OCI-LY3 (cell line): ENCODE measurements around the gene FLYWCH1.

Source experiments
- H2AFZ ChIP-seq: fragments of 200-600, 300-600 bp; shearing (Covaris generic); 2 replicates; pipeline ENCODE4 v1.6.0; 2014; ENCODE audit warnings: antibody characterized with exemption, low read depth, low read length
- H3K27ac ChIP-seq: fragments of 200-600, 300-600 bp; sonication (generic); 2 replicates; pipeline ENCODE4 v1.5.1; 2014; ENCODE audit warnings: mild to moderate bottlenecking, low read length, moderate library complexity, mixed read lengths
- H3K27me3 ChIP-seq: fragments of 200-600, 300-600 bp; sonication (generic); 2 replicates; pipeline ENCODE4 v1.6.1; 2014; ENCODE audit warnings: low read depth, low read length, mixed read lengths
- H3K36me3 ChIP-seq: fragments of 200-600, 300-600 bp; sonication (generic); replicated peaks from 2 replicates; pipeline ENCODE3; 2014; ENCODE audit warnings: low read depth, low read length, mixed read lengths
- H3K4me1 ChIP-seq: fragments of 300-600, 200-600 bp; sonication (generic); 2 replicates; pipeline ENCODE4 v1.6.1; 2014; ENCODE audit warnings: low read length, mixed read lengths
- H3K4me2 ChIP-seq: fragments of 200-600, 300-600 bp; sonication (generic); 2 replicates; pipeline ENCODE4 v1.6.1; 2014; ENCODE audit warnings: low read length, mixed read lengths
- H3K4me3 ChIP-seq: fragments of 300-600, 200-600 bp; sonication (generic); 2 replicates; pipeline ENCODE4 v1.5.1; 2014; ENCODE audit warnings: antibody characterized with exemption, mild to moderate bottlenecking, low read length, moderate library complexity
- H3K79me2 ChIP-seq: fragments of 300-600, 200-600 bp; shearing (Covaris generic); 2 replicates; pipeline ENCODE4 v1.6.1; 2014; ENCODE audit warnings: mild to moderate bottlenecking, low read length, mixed read lengths
- H3K9ac ChIP-seq: fragments of 300-600, 200-600 bp; shearing (Covaris generic); 2 replicates; pipeline ENCODE4 v1.6.0; 2014; ENCODE audit warnings: mild to moderate bottlenecking, low read length, moderate library complexity
- H3K9me3 ChIP-seq: fragments of 200-600, 300-600 bp; shearing (Covaris generic); 2 replicates; pipeline ENCODE4 v1.6.1; 2014; ENCODE audit warnings: low read length, mixed read lengths; ENCODE audit not compliant: insufficient read depth
- H4K20me1 ChIP-seq: fragments of 200-600, 300-600 bp; sonication (generic); 2 replicates; pipeline ENCODE4 v1.6.1; 2016; ENCODE audit warnings: low read length, mixed read lengths; ENCODE audit not compliant: insufficient read depth
- EZH2phosphoT487 ChIP-seq: fragments of 200-600 bp; shearing (Covaris generic); IDR thresholded peaks from 2 replicates; pipeline ENCODE4 v1.6.1; 2018; ENCODE audit warnings: antibody characterized with exemption, mixed run types, low read depth
- TF ChIP-seq, protein P1 (sequence below): fragments of 200-600, 300-600 bp; sonication (generic); IDR thresholded peaks from 2 replicates; pipeline ENCODE4 v1.5.1; 2014; ENCODE audit warnings: antibody characterized with exemption, low read length, low read depth

Gene FLYWCH1

DNA sequence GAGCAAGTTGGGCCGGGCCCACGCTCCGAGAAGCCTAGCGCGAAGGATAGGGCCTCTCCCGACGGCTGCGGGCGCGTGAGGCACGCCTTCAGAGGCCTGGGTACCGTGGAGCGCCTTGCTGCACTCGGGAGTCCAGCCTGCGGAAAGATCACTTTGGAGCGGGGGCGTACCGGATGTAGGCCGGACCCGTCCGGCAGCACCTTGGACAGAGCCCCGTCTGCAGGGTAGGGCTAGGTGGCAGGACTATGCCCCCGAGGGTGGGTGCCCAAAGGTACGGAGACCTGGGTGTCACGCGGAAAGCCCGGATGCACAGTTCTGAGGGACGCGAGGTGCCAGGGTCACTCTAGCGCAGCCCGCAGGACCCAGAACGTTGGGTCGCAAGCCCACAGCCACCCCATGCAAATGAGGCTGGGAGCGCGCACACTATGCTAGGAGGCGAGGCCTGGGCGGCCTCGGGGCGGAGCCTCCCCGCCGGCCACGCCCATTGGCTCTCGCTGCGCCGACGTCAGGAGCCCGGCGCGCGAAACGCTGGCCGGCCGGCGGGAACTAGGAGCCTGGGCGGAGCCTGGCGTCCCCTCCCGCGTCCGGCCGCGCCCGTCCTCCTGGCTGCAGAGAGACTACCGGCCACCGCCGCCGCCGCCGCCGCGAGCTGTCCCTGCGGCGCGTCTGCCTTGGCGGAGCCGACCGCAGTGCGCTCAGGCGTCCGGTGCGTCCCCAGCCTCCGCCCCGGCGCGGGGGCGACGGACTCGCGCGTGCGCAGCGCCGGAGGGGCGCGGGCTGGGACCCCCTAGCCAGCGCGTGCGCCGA is 57.2 kb downstream of the FLYWCH1 start, which contains the start of gene PAQR4:
PAQR4 (plus strand) TSS at position 611 of the 807 bp plus-strand sequence. CDS start 327 bp downstream, outside the sequence.
- Histone ChIP-seq H3K79me2 (peaks cover 42% of the 10 kb centered on the region), H2AFZ (no peak within 1 kb of the TSS), H3K4me1 (peaks cover 26% of the 10 kb centered on the region), H3K27ac (peak within 1 kb of the TSS; percentile 91), H3K9me3 (no peaks in the 10 kb centered on the region), H3K4me3 (peak within 1 kb of the TSS; percentile 97), H3K27me3 (no peaks in the 10 kb centered on the region), H3K4me2 (peak within 1 kb of the TSS; percentile 85), H4K20me1 (peaks cover 36% of the 10 kb centered on the region), H3K36me3 (peaks cover 22% of the 10 kb centered on the region), H3K9ac (peak within 1 kb of the TSS; percentile 87)
- TF ChIP-seq EZH2phosphoT487 = no peak

DNA sequence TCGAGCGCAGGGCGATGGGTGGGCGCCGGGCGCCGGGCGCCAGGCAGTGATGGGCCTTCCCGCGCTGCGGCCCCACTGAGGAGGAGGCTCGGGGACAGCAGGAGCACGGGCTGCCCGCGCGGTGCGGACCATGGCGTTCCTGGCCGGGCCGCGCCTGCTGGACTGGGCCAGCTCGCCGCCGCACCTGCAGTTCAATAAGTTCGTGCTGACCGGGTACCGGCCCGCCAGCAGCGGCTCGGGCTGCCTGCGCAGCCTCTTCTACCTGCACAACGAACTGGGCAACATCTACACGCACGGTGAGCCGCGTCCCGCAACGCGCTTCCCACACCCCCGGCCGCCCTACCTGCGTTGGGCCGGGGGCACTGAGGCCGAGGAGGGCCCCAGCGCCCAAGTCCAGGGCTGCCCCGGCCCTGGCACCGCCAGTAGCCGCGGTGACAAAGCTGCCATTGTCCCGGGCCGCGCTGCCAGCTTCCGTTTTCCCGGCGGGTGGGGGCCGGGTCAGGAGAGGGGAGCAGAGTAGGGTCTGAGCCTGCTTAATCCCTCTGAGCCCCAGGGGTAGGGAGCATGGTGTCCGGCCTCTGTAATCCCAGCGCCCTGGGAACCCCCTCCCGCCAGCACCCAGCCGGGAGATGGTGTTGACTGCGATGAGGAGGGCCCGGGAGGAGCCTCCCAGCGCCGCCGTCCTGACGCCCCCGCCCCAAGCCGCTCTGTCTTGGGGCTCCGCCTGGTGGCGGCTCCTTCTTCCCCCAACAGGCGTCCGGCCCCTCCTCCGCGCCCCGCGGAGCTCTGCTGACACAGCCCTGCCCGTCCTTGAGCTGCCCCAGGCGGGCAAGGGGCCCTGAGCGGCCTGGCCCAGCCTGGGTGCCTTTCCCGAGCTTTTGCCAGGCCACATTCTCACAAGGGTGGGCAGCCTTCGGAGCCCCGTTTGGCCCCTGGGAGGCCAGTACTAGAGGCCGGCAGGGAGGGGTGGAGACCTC is 58.1 kb downstream of the FLYWCH1 start:
- H4K20me1 ChIP-seq = peaks cover 36% of the 10 kb centered on the region
- H2AFZ ChIP-seq = no peak overlapping the region
- H3K9ac ChIP-seq = peak overlapping the region; percentile 87
- H3K27me3 ChIP-seq = no peaks in the 10 kb centered on the region
- peak overlapping the region; percentile 91 for H3K27ac ChIP-seq
- H3K9me3 ChIP-seq = no peaks in the 10 kb centered on the region
- H3K4me2 ChIP-seq = peak overlapping the region; percentile 79
- peak overlapping the region; percentile 97 for H3K4me3 ChIP-seq
- peaks cover 31% of the 10 kb centered on the region for H3K36me3 ChIP-seq
- H3K79me2 ChIP-seq = peaks cover 34% of the 10 kb centered on the region
- TF ChIP-seq, protein P1, sequence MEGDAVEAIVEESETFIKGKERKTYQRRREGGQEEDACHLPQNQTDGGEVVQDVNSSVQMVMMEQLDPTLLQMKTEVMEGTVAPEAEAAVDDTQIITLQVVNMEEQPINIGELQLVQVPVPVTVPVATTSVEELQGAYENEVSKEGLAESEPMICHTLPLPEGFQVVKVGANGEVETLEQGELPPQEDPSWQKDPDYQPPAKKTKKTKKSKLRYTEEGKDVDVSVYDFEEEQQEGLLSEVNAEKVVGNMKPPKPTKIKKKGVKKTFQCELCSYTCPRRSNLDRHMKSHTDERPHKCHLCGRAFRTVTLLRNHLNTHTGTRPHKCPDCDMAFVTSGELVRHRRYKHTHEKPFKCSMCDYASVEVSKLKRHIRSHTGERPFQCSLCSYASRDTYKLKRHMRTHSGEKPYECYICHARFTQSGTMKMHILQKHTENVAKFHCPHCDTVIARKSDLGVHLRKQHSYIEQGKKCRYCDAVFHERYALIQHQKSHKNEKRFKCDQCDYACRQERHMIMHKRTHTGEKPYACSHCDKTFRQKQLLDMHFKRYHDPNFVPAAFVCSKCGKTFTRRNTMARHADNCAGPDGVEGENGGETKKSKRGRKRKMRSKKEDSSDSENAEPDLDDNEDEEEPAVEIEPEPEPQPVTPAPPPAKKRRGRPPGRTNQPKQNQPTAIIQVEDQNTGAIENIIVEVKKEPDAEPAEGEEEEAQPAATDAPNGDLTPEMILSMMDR = peak; percentile 66
- TF ChIP-seq EZH2phosphoT487 = no peak
- H3K4me1 ChIP-seq = peaks cover 26% of the 10 kb centered on the region

DNA sequence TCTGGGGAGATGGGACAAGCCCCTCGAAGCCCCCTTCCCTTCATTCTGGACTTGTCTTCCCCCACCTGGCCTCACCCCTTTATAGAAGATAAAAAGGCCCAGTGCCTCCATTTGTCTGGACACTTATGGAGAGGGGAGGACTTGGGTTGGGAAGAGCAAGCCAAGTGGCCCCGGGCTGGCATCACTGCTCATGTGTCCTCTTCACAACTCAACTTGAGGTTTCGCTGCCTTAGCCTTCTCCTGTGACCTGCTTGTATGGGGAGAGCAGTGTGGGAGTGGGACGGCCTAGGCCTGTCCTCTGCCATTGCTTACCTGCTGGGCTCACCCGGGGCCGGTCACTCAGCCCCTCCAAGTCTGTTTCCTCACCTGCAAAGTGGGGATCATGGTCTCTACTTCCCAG is 58.8 kb downstream of the FLYWCH1 start:
- H4K20me1 ChIP-seq = peaks cover 32% of the 10 kb centered on the region
- no peaks in the 10 kb centered on the region for H3K27me3 ChIP-seq
- peak overlapping the region; percentile 79 for H3K4me2 ChIP-seq
- peak overlapping the region; percentile 26 for H3K27ac ChIP-seq
- TF ChIP-seq, protein P1 = no peak
- no peak for TF ChIP-seq EZH2phosphoT487
- H3K4me1 ChIP-seq = peaks cover 26% of the 10 kb centered on the region
- peaks cover 38% of the 10 kb centered on the region for H3K36me3 ChIP-seq
- peak overlapping the region; percentile 97 for H3K4me3 ChIP-seq
- peak overlapping the region; percentile 87 for H3K9ac ChIP-seq
- H3K9me3 ChIP-seq = no peaks in the 10 kb centered on the region
- H2AFZ ChIP-seq = no peak overlapping the region
- H3K79me2 ChIP-seq = peaks cover 34% of the 10 kb centered on the region

DNA sequence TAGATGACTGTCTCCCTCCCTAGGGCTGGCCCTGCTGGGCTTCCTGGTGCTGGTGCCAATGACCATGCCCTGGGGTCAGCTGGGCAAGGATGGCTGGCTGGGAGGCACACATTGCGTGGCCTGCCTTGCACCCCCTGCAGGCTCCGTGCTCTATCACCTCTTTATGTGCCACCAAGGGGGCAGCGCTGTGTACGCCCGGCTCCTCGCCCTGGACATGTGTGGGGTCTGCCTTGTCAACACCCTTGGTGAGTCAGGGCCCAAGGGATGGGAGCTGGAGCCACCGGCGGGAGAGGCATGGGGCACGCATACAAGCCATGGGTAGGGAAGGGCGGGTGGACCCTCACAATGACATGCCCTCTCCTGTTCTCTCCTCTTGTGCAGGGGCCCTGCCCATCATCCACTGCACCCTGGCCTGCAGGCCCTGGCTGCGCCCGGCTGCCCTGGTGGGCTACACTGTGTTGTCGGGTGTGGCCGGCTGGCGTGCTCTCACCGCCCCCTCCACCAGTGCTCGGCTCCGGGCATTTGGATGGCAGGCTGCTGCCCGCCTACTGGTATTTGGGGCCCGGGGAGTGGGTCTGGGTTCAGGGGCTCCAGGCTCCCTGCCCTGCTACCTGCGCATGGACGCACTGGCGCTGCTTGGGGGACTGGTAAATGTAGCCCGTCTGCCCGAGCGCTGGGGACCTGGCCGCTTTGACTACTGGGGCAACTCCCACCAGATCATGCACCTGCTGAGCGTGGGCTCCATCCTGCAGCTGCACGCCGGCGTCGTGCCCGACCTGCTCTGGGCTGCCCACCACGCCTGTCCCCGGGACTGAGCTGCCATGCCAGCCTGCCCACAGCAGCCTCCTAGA is 59.6 kb downstream of the FLYWCH1 start:
- Histone ChIP-seq H3K4me2 (peak overlapping the region; percentile 79), H3K36me3 (peaks cover 40% of the 10 kb centered on the region), H3K9ac (no peak overlapping the region), H3K79me2 (peaks cover 28% of the 10 kb centered on the region), H3K4me1 (peaks cover 20% of the 10 kb centered on the region), H4K20me1 (peaks cover 29% of the 10 kb centered on the region), H3K27ac (no peak overlapping the region), H3K27me3 (no peaks in the 10 kb centered on the region), H3K4me3 (peak overlapping the region; percentile 97), H3K9me3 (no peaks in the 10 kb centered on the region), H2AFZ (no peak overlapping the region)
- TF ChIP-seq, protein P1 = 0 out of 2 replicates have a peak, but pooled peaks have one; percentile 7
- TF ChIP-seq EZH2phosphoT487 = no peak
